ENCODE results near the gene TMEM132C. TPM values are rescaled to one million over a fixed set of nuclear protein-coding genes. Genes with fewer than 3 reads are reported as not detected.

Gene TMEM132C
- total and polyA plus RNA-seq, 2 experiments from 2014 or later, result not detected

- DNase-seq (ENCODE audit: low spot score) (no peak), ATAC-seq (no peak)
- Histone ChIP-seq H3K4me3 (no peak overlapping the region), H3K9me2 (ENCODE audit: insufficient read depth) (no peaks in the 10 kb centered on the region), H3K27me3 (ENCODE audit: insufficient read depth) (no peaks in the 10 kb centered on the region), H2AFZ (no peak overlapping the region), H3K4me1 (ENCODE audit: insufficient read depth) (no peaks in the 10 kb centered on the region), H3K79me2 (replicated peaks; ENCODE audit: insufficient read depth) (no peaks in the 10 kb centered on the region), H3K27ac (ENCODE audit: low read depth) (no peak overlapping the region), H4K20me1 (replicated peaks; ENCODE audit: insufficient read depth) (no peaks in the 10 kb centered on the region), H3K36me3 (ENCODE audit: insufficient read depth) (no peaks in the 10 kb centered on the region; the same call in none of the 2 replicates), H3K4me2 (no peak overlapping the region), H3F3A (replicated peaks; ENCODE audit: low read depth) (no peaks in the 10 kb centered on the region)
- H3K27ac Mint-ChIP-seq, result no peak overlapping the region
- TF ChIP-seq EZH2 (IDR thresholded peaks at IDR 0.05; ENCODE audit: low read depth, unreplicated experiment), result no peak
- TF ChIP-seq, protein P1, sequence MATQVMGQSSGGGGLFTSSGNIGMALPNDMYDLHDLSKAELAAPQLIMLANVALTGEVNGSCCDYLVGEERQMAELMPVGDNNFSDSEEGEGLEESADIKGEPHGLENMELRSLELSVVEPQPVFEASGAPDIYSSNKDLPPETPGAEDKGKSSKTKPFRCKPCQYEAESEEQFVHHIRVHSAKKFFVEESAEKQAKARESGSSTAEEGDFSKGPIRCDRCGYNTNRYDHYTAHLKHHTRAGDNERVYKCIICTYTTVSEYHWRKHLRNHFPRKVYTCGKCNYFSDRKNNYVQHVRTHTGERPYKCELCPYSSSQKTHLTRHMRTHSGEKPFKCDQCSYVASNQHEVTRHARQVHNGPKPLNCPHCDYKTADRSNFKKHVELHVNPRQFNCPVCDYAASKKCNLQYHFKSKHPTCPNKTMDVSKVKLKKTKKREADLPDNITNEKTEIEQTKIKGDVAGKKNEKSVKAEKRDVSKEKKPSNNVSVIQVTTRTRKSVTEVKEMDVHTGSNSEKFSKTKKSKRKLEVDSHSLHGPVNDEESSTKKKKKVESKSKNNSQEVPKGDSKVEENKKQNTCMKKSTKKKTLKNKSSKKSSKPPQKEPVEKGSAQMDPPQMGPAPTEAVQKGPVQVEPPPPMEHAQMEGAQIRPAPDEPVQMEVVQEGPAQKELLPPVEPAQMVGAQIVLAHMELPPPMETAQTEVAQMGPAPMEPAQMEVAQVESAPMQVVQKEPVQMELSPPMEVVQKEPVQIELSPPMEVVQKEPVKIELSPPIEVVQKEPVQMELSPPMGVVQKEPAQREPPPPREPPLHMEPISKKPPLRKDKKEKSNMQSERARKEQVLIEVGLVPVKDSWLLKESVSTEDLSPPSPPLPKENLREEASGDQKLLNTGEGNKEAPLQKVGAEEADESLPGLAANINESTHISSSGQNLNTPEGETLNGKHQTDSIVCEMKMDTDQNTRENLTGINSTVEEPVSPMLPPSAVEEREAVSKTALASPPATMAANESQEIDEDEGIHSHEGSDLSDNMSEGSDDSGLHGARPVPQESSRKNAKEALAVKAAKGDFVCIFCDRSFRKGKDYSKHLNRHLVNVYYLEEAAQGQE (IDR thresholded peaks at IDR 0.05; ENCODE audit: unreplicated experiment), result no peak
- H3K36me3 Mint-ChIP-seq (ENCODE audit: low read depth), result peaks cover 55% of the 10 kb centered on the region
- H3K9me3 Mint-ChIP-seq, result peaks cover 100% of the 10 kb centered on the region
- no peaks in the 10 kb centered on the region for H3K4me1 Mint-ChIP-seq
- peaks cover 5% of the 10 kb centered on the region for H3K27me3 Mint-ChIP-seq (ENCODE audit: insufficient read depth, low read depth, poor library complexity)
- no peak overlapping the region for H3K4me3 Mint-ChIP-seq
Measured at GRCh38 chr12:128474916-128475315, 207.9 kb downstream of the TMEM132C start.

DNA sequence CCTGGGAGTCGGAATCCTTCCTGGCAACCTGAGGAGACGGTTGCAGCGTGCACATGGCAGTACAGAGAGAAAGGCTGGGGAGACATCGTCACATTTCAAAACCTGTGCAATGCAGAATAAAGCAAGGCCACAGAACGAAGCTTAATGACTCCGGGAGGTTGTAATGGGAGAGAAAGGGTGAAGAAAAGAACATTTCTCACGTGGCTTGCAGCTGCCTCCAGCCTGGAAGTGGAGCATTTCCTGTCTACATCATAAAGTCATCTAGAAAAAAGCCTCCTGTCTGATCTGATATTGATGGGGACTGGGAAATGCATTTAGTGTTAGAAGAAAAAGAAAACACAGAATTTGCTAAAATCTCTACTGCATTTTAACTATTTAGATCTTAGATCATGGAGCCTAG is 209.3 kb downstream of the TMEM132C start:
- Histone ChIP-seq H3K9me2 (ENCODE audit: insufficient read depth) (no peaks in the 10 kb centered on the region), H3K79me2 (replicated peaks; ENCODE audit: insufficient read depth) (no peaks in the 10 kb centered on the region), H3K27me3 (ENCODE audit: insufficient read depth) (no peaks in the 10 kb centered on the region), H2AFZ (no peak overlapping the region), H4K20me1 (replicated peaks; ENCODE audit: insufficient read depth) (no peaks in the 10 kb centered on the region), H3K4me3 (no peak overlapping the region), H3K36me3 (ENCODE audit: insufficient read depth) (no peaks in the 10 kb centered on the region; the same call in none of the 2 replicates), H3K4me1 (ENCODE audit: insufficient read depth) (no peaks in the 10 kb centered on the region), H3K27ac (ENCODE audit: low read depth) (no peak overlapping the region), H3F3A (replicated peaks; ENCODE audit: low read depth) (no peaks in the 10 kb centered on the region), H3K4me2 (no peak overlapping the region)
- peaks cover 55% of the 10 kb centered on the region for H3K36me3 Mint-ChIP-seq (ENCODE audit: low read depth)
- no peak for DNase-seq (ENCODE audit: low spot score)
- no peaks in the 10 kb centered on the region for H3K4me1 Mint-ChIP-seq
- ATAC-seq, result no peak
- peaks cover 5% of the 10 kb centered on the region for H3K27me3 Mint-ChIP-seq (ENCODE audit: insufficient read depth, low read depth, poor library complexity)
- H3K9me3 Mint-ChIP-seq, result peaks cover 100% of the 10 kb centered on the region
- H3K27ac Mint-ChIP-seq, result no peak overlapping the region
- H3K4me3 Mint-ChIP-seq, result no peak overlapping the region
- TF ChIP-seq, protein P2, sequence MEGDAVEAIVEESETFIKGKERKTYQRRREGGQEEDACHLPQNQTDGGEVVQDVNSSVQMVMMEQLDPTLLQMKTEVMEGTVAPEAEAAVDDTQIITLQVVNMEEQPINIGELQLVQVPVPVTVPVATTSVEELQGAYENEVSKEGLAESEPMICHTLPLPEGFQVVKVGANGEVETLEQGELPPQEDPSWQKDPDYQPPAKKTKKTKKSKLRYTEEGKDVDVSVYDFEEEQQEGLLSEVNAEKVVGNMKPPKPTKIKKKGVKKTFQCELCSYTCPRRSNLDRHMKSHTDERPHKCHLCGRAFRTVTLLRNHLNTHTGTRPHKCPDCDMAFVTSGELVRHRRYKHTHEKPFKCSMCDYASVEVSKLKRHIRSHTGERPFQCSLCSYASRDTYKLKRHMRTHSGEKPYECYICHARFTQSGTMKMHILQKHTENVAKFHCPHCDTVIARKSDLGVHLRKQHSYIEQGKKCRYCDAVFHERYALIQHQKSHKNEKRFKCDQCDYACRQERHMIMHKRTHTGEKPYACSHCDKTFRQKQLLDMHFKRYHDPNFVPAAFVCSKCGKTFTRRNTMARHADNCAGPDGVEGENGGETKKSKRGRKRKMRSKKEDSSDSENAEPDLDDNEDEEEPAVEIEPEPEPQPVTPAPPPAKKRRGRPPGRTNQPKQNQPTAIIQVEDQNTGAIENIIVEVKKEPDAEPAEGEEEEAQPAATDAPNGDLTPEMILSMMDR (conservative IDR thresholded peaks at IDR 0.05; ENCODE audit: low read depth in 2 of 2), result no peak
- TF ChIP-seq, protein P3, sequence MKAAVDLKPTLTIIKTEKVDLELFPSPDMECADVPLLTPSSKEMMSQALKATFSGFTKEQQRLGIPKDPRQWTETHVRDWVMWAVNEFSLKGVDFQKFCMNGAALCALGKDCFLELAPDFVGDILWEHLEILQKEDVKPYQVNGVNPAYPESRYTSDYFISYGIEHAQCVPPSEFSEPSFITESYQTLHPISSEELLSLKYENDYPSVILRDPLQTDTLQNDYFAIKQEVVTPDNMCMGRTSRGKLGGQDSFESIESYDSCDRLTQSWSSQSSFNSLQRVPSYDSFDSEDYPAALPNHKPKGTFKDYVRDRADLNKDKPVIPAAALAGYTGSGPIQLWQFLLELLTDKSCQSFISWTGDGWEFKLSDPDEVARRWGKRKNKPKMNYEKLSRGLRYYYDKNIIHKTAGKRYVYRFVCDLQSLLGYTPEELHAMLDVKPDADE (IDR thresholded peaks at IDR 0.05), result no peak
- TF ChIP-seq CREB1 (CRISPR knock-in tag; IDR thresholded peaks at IDR 0.05; ENCODE audit: low read depth) (no peak), STAT1 (IDR thresholded peaks at IDR 0.05; ENCODE audit: unreplicated experiment) (no peak), ZNF114 (CRISPR knock-in tag; IDR thresholded peaks at IDR 0.05) (no peak), EZH2 (IDR thresholded peaks at IDR 0.05; ENCODE audit: low read depth, unreplicated experiment) (no peak), NANOG (IDR thresholded peaks at IDR 0.05; ENCODE audit: borderline replicate concordance) (no peak), POLR2AphosphoS5 (IDR thresholded peaks at IDR 0.05; ENCODE audit: low read depth) (no peak)
- TF ChIP-seq, protein P1 (IDR thresholded peaks at IDR 0.05; ENCODE audit: unreplicated experiment), result no peak

Data from GM23338 (cell line).